ENCODE measurements around the gene PIGM. TPM values are rescaled to one million over a fixed set of nuclear protein-coding genes. Genes with fewer than 3 reads are reported as not detected.
A peak's percentile ranks its signal among the peaks of the same experiment; 100 is the strongest.

The PIGM gene
- total and polyA plus RNA-seq, 2 of the 13 experiments (the other 11 are each of a cell fraction or from before 2014, with no cell fraction given), result 3.4 to 4.6 TPM

DNA sequence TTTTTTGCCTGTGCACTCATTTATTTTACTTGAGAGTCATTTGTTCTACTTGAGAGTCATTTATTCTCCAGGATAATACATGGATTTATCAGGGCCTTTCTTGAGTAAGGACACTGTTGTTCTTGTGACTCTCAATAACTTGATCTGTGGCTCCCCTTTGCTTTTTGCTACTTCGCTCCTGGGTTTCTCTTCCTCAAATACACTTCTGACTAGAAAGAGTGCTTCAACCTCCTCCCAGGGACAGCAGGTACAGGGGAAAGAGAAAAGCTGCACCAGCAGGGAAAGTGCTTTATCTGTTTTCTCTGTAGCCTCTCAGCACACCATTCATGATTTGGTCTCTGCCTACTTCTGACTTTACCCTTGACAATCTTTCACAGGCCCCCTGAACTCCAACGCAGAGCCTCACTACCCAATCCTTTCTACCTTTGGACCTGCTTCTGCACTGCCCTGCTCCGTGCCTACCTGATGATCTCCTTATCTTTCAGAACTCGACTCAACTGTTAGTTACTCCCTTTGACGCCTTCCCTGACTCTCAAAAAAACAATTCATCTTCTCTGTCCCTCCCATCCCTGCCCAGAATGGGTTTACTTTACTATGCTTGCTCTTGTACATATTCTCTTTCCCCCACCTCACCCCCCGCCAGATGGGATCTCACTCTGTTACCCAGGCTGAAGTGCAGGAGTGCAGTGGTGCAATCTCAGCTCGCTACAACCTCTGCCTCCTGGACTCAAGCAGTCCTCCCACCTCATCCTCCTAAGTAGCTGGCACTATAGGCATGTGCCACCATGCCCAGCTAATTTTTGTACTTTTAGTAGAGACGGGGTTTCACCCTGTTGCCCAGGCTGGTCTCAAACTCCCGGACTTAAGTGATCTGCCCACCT, 15.6 kb upstream of the PIGM start (continued):
- TF ChIP-seq ZSCAN29 (CRISPR knock-in tag; conservative IDR thresholded peaks at IDR 0.05), result no peak
- no peak for TF ChIP-seq PHF8 (CRISPR knock-in tag; IDR thresholded peaks at IDR 0.05)
- TF ChIP-seq, protein P1, sequence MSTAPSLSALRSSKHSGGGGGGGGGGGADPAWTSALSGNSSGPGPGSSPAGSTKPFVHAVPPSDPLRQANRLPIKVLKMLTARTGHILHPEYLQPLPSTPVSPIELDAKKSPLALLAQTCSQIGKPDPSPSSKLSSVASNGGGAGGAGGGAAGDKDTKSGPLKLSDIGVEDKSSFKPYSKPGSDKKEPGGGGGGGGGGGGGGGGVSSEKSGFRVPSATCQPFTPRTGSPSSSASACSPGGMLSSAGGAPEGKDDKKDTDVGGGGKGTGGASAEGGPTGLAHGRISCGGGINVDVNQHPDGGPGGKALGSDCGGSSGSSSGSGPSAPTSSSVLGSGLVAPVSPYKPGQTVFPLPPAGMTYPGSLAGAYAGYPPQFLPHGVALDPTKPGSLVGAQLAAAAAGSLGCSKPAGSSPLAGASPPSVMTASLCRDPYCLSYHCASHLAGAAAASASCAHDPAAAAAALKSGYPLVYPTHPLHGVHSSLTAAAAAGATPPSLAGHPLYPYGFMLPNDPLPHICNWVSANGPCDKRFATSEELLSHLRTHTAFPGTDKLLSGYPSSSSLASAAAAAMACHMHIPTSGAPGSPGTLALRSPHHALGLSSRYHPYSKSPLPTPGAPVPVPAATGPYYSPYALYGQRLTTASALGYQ (CRISPR knock-in tag; IDR thresholded peaks at IDR 0.05), result no peak
- no peak for TF ChIP-seq ZNF235 (CRISPR knock-in tag; IDR thresholded peaks at IDR 0.05; ENCODE audit: borderline replicate concordance)
- no peak for TF ChIP-seq GABPB1 (CRISPR knock-in tag; IDR thresholded peaks at IDR 0.05)
- no peak for TF ChIP-seq HOXD1 (CRISPR knock-in tag; IDR thresholded peaks at IDR 0.05)
- TF ChIP-seq ATF7-NPFF (CRISPR knock-in tag; IDR thresholded peaks at IDR 0.05; ENCODE audit: low read depth), result no peak
- no peak for TF ChIP-seq ZNF460 (CRISPR knock-in tag; IDR thresholded peaks at IDR 0.05; ENCODE audit: borderline replicate concordance)
- TF ChIP-seq ZNF773 (CRISPR knock-in tag; IDR thresholded peaks at IDR 0.05; ENCODE audit: borderline replicate concordance), result no peak
- no peak for TF ChIP-seq ATF7 (IDR thresholded peaks at IDR 0.05)
- no peak for TF ChIP-seq ATF7 (CRISPR knock-in tag; IDR thresholded peaks at IDR 0.05)
- TF ChIP-seq ZNF263 (CRISPR knock-in tag; IDR thresholded peaks at IDR 0.05), result peak; percentile 96
- TF ChIP-seq, protein P2, sequence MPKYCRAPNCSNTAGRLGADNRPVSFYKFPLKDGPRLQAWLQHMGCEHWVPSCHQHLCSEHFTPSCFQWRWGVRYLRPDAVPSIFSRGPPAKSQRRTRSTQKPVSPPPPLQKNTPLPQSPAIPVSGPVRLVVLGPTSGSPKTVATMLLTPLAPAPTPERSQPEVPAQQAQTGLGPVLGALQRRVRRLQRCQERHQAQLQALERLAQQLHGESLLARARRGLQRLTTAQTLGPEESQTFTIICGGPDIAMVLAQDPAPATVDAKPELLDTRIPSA (CRISPR knock-in tag; IDR thresholded peaks at IDR 0.05; ENCODE audit: borderline replicate concordance), result no peak
- TF ChIP-seq KDM5A (IDR thresholded peaks at IDR 0.05; ENCODE audit: borderline replicate concordance, low read length), result no peak
- TF ChIP-seq, protein P3, sequence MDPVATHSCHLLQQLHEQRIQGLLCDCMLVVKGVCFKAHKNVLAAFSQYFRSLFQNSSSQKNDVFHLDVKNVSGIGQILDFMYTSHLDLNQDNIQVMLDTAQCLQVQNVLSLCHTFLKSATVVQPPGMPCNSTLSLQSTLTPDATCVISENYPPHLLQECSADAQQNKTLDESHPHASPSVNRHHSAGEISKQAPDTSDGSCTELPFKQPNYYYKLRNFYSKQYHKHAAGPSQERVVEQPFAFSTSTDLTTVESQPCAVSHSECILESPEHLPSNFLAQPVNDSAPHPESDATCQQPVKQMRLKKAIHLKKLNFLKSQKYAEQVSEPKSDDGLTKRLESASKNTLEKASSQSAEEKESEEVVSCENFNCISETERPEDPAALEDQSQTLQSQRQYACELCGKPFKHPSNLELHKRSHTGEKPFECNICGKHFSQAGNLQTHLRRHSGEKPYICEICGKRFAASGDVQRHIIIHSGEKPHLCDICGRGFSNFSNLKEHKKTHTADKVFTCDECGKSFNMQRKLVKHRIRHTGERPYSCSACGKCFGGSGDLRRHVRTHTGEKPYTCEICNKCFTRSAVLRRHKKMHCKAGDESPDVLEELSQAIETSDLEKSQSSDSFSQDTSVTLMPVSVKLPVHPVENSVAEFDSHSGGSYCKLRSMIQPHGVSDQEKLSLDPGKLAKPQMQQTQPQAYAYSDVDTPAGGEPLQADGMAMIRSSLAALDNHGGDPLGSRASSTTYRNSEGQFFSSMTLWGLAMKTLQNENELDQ (CRISPR knock-in tag; IDR thresholded peaks at IDR 0.05; ENCODE audit: borderline replicate concordance), result no peak
- TF ChIP-seq SOX6 (IDR thresholded peaks at IDR 0.05), result no peak
- TF ChIP-seq SOX6 (CRISPR knock-in tag; IDR thresholded peaks at IDR 0.05), result no peak; the same call in 1 of the 2 replicates
- TF ChIP-seq SNAPC2 (CRISPR knock-in tag; IDR thresholded peaks at IDR 0.05), result no peak
- TF ChIP-seq ZNF841 (CRISPR knock-in tag; IDR thresholded peaks at IDR 0.05; ENCODE audit: borderline replicate concordance), result no peak
- TF ChIP-seq, protein P4, sequence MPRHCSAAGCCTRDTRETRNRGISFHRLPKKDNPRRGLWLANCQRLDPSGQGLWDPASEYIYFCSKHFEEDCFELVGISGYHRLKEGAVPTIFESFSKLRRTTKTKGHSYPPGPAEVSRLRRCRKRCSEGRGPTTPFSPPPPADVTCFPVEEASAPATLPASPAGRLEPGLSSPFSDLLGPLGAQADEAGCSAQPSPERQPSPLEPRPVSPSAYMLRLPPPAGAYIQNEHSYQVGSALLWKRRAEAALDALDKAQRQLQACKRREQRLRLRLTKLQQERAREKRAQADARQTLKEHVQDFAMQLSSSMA (CRISPR knock-in tag; IDR thresholded peaks at IDR 0.05), result no peak
- no peak for TF ChIP-seq SOX13 (IDR thresholded peaks at IDR 0.05)
- TF ChIP-seq SOX13 (CRISPR knock-in tag; conservative IDR thresholded peaks at IDR 0.05 in 1 of 2, IDR thresholded peaks at IDR 0.05 in 1 of 2), result peak in 1 of 2 experiments; percentile 64; a peak in 1 of 4 replicates
- TF ChIP-seq ZMYM3 (CRISPR knock-in tag; IDR thresholded peaks at IDR 0.05), result peak; percentile 19; the same call in 1 of the 2 replicates
- TF ChIP-seq GFI1 (CRISPR knock-in tag; IDR thresholded peaks at IDR 0.05; ENCODE audit: borderline replicate concordance), result peak; percentile 51; the same call in 1 of the 2 replicates
- no peak for TF ChIP-seq PRPF4 (IDR thresholded peaks at IDR 0.05; ENCODE audit: low read depth, low read length, poor library complexity, severe bottlenecking)
